Stimulated activated CD8-positive, alpha-beta memory T cell treated with anti-CD3 and anti-CD28 coated beads, Interleukin-4, amount 100 ng/mL, for 4 hours (primary cell): ENCODE measurements around the gene EMD.
A peak's percentile ranks its signal among the peaks of the same experiment; 100 is the strongest.

Source experiments
- DNase-seq, 2 donors: peaks; one replicate each; pipeline ENCODE4 v3.0.0-alpha.2; 2020; ENCODE audit warnings: low read depth in 2 of 2, low spot score in 1 of 2

Gene EMD

DNA sequence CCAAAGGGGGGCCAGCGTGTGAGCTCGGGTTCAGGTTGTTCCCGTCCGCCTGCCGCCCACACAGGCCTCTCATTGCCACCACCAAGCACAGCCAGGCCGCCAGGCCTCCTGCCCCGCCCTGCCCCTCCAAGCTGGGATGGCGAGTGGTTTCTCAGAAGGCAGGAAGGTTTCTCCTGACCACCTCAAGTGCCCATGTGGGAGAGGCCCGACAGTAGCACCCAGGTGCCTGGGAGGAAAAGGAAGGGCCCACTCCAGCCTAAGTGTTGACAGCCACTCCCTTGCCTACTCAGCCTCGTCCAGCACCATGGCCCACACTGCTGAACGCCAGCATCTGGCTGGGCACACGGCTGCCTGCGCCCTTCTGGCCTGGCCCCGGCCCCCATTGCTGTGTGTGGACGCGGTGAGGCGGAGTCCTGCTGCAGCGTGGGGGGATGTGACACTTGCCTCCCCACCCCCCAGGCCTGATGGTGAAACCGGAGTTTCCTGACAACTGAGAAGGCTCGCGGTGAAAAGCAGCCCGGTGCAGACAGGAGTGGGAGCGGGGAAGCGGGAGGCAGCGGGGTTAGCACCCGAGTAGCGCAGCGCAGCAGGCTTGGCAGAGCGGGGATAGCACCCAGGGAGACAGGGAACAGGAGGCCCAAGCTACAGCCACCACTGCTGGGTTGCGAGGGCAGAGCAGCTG, 23.9 kb upstream of the EMD start:
- DNase-seq: no peak

DNA sequence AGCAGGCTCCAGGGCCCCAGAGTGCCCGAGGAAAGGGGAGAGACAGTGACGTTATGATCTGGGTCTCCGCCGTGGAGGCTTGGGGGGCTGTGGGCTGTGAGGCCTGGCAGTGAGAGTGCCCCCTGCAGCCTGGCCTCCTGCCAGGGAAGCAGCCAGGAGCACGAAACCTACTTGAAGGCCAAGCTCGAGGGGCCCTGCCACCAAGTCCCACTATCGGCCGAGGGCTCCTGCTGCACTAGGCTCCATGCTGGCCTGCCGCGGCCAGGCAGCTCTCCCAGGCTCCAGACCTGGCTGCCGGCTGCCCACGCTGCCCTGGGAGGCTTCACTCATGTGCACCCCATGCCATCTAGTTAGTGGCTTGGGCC, 23.3 kb upstream of the EMD start:
- no peak for DNase-seq

DNA sequence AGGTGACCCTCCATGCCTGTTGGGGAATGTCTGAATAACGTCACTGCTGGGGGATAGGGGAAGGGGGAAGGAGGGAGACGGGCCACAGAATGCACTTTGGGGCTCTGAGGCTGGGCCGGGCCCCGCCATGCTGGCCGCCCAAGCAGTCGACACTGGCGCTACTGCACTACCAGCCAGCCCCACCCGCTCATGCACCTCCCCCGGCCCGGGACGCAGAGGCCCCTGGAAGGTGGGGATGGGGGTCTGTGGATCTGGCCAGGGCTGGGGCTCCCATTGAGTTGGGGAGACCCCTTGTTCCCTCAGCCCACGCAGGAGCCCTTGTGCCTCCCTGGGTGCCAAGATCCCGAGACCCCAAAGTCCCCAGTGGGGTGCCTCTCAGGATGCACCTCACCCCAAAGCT, 22.5 kb upstream of the EMD start:
- no peak for DNase-seq

DNA sequence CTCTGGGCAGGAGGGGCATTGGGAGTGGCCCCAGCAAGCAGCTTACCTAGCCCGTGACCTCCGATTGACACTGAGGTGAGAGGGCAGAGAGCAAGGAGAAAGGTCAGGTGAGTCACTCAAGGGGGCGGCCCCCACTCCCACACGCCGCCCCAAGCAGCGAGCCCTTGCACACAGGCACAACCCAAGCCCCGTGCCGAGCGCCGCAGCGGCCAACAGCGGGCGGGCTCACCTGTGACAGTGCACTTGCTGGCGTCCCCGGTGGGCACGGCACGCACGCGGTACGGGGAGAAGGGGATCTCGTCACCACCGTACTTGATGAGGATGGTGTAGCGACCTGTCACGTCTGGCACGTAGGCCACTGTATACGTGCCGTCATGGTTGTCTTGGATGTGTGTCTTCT, 21.9 kb upstream of the EMD start:
- DNase-seq: no peak

DNA sequence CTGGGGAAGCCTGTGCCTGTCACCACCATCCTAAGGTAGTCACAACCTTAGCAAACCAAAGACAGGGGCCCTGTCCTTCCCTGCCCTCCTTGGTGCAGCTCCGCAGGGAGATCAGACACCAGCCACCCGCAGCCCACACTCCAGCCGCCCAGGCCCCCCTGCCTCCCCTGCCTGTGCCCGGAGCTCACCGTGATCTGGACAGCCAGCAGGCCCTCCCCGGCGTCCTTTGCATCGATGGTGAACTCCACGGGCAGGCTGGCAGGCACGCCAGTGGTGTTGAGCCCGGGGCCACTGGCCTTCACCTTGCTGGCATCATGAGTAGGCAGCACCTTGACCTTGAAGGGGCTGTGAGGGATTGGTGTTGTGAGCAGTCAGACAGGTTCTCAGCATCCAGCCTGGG, 21.1 kb upstream of the EMD start:
- DNase-seq: no peak

DNA sequence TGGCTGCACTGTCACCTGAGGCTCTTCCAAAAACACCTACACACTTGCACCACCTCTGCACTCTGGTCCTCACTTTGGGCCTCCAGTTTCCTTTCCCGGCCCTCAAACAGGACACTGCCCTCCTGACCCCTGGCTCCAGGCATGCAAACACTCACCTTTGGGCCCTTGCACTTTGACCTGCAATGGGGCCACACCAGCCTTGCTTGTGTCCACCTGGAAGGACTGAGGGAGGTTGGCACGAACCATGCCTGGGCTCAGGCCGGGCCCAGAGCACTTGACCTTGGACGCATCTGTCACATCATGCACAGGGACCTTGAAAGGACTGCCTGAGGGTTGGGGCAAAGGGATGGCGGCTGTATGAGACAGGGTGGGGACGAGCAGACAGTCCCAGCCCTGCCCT, 20.3 kb upstream of the EMD start:
- no peak for DNase-seq

DNA sequence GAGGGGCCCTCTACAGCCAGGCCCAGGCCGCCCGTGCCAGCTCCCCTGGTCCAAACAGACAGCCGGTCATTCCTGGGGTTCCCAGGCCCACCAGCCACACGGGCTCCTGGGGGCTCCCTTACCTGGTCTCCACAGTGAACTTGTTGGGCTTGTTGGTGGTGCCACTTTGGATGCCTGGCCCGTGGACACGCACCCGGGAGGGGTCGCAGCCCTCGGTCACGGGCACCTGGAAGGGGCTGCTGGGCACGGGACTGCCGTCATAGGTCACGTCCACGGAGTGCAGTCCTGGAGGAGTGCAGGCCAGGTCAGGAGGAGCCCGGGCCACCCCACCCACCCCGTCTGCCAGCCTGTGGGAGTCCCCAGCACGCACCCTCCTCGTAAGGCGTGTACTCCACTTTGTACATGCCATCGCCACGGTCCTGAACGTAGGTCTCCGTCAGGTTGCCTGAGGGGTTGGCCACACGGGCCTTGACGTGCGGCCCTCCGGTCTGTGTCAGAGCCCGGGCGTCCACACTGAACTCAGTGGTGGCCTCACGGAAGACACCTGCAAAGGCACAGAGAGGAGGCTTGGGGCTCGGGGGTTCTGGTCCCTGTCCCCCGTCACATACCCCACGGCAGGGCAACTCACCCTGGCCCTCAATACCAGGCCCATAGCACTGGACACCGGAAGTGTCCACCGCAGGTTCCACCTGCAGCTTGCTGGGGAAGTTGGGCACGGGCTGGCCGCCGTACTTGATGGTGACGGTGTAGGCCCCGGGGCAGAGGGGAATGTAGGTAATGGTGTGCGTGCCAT, 19.5 kb upstream of the EMD start:
- DNase-seq: no peak

DNA sequence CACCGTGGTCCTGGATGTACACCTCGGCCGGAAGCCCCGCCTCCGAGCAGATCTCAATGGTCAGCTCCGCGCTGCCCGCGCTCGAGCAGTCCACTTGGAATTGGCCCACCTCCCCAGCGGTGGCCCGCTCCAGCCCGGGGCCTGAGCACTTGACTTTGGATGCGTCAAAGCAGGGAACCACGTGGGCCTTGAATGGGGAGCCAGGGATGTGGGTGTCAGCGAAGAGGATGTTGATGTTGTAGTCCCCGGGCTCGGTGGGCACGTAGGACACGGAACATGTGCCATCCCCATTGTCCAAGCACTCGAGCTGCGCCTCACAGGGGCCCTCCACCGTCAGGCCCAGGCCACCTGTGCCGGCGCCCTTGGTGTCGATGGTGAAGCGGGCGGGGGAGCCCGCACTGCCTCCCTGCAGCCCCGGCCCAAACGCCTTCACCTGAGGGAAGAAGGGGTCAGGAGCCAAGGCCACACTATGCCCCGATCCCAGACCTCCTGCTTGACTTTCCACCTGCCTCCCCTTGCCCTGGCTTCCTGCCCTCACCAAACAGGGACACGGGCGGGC, 18.9 kb upstream of the EMD start:
- DNase-seq: no peak

DNA sequence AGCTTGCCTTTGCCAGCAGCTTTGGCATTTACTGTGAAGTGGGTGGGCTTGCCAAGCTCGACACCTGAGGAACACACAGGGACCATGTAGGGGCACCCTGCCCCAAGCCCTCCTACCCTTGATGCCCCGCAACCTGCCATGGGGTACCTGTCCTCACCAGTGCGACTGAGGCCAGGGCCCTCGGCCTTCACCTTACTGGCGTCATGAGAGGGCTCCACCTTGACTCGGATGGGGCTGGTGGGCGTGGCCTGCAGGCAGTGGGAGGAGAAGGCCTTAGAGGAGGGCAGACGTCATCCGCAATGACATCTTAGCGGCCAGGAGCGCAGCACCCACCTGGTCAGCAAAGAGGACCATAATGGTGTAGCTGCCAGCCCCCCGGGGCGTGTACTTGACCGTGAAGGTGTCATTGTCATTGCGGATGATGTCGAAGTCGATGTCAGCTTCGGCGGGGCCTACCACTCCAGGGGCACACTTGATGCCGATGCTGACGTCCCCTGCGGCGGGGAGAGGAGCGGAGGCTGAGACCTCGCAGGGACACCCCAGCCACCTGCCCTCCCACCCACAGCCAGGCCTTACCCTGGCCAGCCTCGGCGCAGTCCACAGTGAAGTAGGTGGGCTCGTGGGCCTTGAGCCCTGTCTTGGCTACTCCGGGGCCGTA, 16.9 kb upstream of the EMD start:
- DNase-seq: no peak

DNA sequence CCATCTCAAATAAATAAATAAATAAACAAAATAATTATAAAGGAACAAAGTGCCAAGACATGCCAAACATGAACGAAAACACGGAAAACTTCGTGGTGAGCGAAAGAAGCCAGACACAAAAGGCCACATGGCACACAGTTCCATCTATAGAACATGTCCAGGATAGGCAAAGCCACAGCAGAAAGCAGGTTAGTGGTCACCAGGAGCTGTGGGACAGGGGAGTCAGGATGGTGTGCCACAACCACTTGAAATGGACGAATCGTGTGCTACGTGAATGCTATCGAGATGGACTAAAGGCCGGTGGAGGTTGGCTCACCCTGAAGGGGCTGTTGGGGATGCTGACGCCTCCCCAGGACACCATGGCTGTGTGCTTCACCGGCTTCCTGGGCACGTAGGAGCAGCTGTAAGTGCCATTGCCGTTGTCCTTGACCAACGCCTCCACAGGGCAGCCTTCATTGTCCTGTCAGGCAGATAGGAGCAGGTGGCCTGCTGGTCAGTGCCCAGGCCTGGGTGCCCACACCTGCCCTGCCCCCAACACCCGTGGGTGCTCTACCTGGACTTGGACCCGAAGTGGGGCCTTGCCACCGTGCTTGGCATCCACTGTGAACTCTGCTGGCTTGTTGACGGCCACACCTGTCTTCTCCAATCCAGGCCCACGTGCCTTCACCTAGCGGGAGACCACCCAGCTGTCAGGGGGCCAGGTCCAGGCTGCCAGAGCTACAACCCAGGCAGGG, 15.2 kb upstream of the EMD start:
- DNase-seq: no peak

DNA sequence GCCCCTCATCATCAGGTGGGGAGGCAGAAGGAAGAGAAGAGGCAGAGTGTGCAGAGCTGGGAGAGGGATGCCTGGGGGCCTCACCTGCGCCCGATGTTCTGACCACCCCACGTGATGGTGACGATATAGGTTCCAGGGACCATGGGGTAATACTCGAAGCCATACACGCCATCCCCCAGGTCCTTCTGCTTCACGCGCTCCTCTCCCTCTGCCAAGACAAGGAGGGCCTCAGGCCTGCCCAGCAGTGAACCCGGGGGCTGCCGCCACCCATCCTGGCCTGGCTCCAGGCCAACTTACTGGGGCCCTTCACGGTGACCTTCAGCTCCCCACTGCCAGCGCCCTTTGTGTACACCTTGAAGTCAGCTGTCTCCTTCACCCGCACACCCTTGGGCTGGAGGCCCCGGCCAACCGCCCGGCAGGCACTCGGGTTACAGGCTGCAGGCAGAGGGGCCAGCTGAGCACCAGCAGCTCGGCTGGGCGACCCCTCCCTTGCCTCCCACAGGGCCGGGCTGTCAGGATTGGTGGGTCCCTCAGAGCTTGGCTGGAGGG, 14.0 kb upstream of the EMD start:
- no peak for DNase-seq

DNA sequence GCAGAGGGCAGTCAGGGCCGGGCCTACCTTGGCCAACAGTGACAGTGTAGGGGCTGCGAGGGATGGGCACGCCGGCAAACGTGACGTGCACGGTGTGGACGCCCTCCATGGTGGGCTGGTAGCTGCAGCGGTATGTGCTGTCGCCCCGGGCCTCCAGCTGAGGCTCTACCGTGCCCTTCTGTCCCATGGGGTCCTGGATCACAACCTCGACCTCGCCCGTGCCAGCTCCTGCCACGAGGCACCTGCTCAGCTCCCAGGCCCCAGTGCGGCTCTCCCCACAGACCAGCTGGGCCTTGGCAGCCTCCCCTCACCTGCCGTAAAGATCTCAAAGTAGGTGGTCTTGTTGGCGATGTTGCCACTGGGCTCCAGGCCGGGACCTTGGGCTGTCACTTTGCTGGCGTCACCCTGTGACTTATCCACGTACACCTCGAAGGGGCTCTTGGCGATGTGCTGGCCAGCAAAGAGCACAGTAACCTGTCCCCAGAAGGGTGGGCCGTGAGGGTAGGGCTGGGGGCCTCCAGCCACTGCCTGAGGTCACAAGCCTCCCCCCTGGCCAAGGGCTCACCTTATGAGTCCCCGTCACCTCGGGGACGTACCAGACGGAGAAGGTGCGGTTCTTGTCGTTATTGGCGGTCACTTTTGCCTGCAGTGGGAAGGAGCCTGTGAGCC, 13.0 kb upstream of the EMD start:
- no peak for DNase-seq

DNA sequence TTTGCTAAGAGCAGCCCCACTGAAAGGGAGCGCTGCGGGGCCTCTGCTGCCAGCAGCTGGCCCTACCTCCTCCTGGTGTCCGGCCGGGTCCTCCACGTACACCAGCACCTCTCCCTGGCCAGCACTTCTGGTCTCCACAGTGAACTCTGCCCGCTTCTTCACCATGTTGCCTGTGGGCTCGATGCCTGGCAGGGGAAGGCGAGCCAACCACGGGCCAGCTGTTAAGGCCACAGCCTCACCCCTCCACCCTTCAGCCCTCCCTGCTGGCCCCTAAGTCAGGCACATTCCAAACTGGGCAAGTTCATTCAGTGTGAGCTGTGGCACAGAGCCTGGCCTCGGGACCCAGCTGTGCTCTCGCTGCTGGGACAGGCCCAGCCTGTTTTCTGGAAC, 12.4 kb upstream of the EMD start:
- no peak for DNase-seq

DNA sequence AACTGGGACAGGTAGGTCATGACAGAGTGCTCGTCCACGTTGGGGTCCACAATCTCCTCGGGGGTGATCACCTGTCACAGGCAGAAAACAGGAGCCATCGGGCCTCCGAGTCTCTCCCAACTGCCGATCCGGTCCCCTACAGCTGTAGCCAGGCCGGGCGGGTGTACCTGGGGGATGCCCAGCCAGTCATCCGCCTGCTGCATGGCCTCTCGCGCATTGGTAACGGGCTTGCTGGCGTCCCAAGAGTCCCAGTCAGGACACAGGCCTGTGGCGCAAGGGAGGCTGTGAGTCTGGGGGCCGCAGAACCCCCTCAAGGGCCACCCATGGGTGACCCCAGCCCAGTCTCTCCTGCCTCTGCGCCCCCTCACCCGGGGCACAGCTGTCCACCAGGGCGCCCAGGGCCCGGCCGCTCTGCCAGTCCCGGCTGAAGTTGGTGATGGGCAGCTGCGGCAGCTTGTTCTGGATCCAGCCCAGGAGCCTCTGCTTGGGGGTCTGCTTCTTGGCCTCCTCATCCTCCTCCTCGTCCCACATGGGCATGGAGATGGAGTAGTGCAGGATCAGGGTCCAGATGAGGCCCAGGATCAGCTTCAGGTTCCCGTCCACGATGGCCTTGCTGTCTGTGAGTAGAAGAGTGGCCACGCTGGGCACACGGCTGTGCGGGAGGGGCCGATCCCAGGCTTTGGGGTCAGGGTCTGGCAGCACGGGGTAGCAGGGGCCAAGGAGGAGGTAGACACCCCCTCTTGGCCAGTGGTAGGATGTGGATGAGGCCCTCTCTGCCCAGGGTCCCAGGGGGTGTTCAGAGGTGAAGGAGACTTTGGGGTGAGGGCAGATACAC, 11.4 kb upstream of the EMD start:
- DNase-seq: no peak

DNA sequence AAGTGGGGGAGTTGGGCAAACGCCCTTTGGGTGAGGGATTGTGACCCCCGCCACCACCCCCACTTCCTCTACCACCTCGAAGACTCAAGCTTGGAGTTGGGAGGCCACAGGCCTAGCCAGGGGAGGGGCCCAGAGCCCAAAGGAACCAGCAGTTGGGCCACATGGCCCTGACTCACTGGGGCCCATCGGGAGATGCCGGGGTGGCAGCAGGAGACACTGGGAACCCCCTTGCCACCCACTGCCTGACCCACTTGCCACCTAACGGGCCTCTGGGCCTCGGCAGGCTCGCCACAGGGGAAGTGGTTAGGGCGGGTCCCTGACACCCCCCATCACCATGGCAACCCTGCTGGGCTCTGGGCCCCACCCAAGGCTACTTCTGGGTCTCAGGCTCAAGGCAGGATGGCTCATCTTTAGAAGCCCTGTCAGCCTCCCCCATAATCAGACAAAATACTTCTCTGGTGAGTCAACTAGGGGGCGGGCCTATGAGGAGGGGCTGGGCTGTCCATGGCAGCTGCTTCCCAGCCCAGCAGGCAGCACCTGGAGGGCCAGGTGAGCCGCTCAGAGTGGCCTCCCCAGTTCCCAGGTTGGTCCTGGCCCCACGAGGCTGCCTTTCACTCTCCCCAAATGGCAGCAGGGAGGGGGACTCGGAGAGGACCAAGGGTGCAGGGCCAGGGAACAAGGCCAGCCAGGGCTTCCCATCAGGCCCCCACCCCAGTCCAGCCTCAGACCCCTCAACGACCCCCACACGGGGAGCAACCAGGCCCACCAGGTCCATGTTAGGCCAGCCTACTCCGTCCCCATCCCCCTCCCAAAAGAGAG, 10.3 kb upstream of the EMD start:
- DNase-seq: peak; percentile 81 to 95

DNA sequence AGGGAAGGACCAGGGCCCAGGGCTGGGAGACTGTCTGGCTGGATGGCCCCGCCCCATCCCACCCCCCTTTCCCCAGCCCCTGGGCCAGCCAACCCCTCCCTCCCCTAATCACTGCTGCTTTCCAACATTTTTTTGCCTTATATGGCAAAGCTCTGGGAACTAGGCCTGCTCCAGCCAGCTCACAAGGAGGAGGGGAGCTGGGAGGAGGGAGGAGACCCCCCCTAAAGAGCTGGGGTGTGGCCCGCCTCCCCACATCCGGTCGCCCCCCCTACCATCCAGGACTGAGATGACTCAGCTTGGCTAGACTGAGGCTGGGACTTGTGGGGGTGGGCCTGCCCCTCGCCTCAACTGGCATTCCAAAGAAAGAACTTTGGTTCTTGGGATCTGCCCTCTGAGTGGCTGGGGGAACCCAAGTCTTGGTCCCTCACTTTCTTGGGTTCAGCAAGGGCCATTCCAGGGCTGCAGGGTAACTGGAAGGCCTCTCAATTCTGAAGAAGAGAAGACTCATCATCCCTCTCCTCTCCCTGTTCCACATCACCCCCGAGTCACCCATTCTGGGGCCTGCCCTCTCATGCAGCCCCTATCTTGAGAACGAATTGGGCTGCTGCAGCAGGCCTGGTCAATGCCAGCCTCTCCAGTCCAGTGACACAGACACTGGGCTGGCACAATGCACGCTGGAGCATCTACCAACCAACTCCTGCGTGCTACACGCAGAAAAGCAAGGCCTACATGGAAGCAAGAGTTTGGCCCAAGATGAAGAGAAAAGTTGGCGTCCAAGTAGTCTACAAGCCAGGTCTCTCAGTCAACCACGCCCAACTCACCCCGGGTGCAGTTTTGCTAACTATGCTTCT, 9.4 kb upstream of the EMD start:
- peak; percentile 39 to 65 for DNase-seq

DNA sequence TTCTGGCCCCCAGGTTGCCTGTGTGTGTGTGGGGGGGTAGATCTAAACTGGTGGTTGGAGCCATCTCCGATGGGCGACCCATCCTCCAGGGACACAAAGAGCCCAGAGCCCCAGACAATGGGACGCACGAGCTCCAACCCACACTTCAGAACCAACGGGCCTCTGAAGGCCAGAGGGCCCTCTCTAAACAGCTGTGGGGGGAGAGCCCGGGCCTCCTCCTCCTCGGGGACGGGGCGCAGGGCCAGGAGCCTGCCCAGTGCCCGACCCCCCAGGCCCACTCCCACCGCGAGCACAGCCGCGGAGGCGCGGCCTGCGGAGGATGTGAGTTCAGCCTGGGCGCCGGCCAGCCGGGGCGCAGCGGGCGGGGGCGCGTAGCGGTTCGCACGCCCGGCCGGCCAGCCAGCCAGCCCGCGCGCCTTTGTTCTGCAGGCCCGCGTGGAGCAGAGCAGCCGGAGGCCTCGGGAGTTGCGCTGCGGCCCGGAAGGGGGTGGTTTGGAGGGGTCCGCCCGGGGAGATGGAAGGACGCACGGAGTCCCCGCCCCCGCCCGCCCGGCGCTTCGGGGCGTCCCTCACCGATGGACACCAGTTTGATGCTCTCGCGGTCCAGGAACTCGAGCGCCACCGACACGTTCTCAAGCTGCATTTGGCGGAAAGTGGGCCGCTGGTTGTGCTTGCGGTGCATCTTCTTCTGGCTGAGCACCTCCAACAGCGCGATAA, 8.6 kb upstream of the EMD start:
- DNase-seq: no peak
